Posterior vena cava (tissue), 2 donors: ENCODE data around the gene RBM20. TPM values are rescaled to one million over a fixed set of nuclear protein-coding genes. Genes with fewer than 3 reads are reported as not detected.
"Not testable (repeated sequence)": the region's sequence is repeated elsewhere in the genome, so short reads cannot be mapped to it uniquely, and the experiment has no call there.

Experiments
- DNase-seq: peaks from one replicate; pipeline ENCODE4 v3.0.0-alpha.2; 2020; ENCODE audit warnings: low spot score
- intact Hi-C, 2 donors: fragments of 100-400 bp; cut with DNase I; formaldehyde crosslinking; loops; one replicate each; pipeline versions ENCODE4 v1.14.1 to v1.14.2; 2022 to 2023
- total RNA-seq, 2 donors: library from RNA; stranded (reverse); fragmentation: NEBNext Ultra II Directional; extraction: Animal tissue kit (Norgen Biotek cat#: 25700); gene quantifications; one replicate each; pipeline ENCODE4 v1.2.1, GENCODE V29; 2021
- donor health status: DM: yes; HTN: yes; CAD: no.
- donor health status: DM: yes; HTN: yes; CAD: no.

The RBM20 gene
- total RNA-seq, 2 donors from 2014 or later: 2.0 to 3.0 TPM

DNA sequence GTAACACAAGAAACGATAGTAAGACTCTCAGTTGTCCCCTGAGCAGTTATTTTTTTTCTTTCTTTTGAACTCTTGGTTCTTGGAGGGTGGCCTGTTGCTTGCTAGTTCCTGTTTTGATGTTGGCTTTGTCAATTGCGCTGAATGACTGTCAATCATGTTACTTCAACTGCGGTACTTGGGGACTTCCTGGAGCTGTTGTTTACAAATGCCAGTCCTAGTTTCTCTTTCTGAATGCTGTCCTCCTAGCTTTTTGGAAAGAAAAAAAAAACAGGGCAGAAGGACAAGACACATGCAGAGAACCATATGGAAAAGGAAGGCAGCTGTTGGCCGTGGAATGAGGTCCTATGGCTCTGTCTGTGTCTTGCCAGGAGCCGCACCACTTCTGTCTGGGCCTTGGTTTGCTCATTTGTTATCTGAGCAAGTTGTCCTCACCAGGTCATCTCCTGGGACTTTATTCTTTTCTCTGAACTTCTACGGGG, 220.6 kb downstream of the RBM20 start:
- DNase-seq: no peak
- intact Hi-C loops: loop anchor here (5.0 kb wide), 2 partner anchors 32 to 47 kb away; no protein-coding TSS in a partner anchor

DNA sequence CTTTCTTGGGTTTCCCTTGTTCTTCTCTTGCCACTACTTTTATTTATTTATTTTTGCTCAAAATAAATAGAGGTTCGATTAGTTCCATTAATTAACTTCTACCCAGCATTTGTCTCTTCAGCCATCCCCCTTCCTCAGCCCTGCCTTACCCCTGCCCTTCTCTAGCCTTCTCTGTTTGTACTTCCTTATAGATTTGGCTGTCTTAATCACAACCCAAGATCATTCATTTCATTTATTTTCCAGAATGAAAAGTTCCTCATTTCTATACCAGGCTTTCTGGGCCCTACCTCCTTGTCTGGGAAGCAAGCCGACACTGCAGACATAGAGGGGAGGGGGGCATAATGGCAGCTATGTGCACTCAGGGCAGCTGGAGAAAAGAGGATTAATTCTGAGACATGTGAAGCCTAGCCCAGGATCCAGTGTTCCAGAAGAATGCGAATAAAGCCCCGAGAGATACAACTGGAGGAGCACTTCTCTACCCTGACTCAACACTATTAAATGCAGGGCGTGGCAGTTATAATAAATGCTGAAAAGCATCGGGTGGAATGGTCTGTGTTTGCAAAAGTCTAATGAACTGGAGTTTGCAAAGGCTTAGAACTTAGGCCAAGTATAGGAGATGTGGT, 221.2 kb downstream of the RBM20 start:
- intact Hi-C loops: loop anchor here (5.0 kb wide), 2 partner anchors 33 to 48 kb away; no protein-coding TSS in a partner anchor
- DNase-seq: no peak

DNA sequence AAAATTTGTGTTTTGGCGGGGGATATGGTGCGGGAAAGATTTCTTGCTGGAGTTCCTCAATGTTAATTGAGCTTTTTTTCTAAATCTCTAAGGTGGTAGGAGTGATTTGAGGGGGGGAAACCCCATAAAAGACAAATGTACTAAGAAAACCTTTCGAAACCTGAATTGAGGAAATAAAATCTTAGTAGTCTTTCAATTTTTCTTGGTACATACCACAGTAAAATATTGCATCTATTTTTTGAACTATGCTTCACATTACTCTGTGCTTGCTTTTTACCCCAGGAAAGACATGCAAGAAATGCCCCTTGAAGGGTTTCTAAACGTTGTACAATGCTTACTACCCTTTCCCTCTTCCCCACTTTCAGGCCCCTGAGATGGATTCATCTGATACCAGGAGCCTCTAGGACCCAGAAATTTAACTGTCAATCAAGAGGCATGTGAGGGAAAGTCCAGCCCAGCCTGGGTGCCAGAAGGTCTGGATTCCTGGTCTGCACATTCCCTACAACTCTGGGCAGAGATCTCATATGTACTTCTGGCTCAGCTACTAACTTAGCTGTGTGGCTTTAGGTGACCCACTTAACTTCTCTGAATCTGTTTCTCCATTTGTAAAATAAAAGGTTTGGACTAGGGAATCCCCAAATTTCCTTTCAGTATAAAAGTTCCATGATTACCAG, 221.8 kb downstream of the RBM20 start:
- DNase-seq: no peak
- intact Hi-C loops: loop anchor here (5.0 kb wide), 2 partner anchors 34 to 49 kb away; no protein-coding TSS in a partner anchor

DNA sequence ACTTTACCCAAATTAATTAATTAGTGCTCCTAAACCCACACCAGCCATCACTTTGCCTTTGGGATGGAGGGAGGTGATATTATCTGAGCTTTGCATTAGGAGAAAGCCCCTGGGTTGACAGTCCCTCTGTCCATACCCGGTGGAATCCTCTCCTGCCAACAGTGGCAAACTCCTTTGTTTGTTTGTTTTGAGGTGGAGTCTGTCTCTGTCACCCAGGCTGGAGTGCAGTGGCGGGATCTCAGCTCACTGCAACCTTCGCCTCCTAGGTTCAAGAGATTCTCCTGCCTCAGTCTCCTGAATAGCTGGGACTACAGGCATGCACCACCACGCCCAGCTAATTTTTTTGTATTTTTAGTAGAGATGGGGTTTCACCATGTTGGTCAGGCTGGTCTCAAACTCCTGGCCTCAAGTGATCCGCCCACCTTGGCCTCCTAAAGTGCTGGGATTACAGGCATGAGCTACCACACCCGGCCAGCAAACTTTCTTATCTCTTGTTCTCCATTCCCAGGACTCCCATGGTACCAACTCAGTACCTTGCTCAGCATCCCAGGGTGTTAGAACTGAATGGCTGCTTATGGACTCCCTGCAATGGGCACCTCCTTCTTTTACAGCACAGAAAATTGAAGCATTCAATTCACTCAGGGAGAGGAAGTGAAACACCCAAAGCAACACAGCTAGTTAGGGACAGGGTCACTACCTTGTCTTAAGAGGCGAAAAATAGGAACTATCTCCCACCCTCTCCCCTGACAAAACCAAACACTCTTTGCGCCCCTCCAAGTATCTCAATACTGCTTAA, 223.1 kb downstream of the RBM20 start:
- DNase-seq: not testable (repeated sequence)
- intact Hi-C loops: loop anchor here (5.0 kb wide), 2 partner anchors 35 to 50 kb away; no protein-coding TSS in a partner anchor

DNA sequence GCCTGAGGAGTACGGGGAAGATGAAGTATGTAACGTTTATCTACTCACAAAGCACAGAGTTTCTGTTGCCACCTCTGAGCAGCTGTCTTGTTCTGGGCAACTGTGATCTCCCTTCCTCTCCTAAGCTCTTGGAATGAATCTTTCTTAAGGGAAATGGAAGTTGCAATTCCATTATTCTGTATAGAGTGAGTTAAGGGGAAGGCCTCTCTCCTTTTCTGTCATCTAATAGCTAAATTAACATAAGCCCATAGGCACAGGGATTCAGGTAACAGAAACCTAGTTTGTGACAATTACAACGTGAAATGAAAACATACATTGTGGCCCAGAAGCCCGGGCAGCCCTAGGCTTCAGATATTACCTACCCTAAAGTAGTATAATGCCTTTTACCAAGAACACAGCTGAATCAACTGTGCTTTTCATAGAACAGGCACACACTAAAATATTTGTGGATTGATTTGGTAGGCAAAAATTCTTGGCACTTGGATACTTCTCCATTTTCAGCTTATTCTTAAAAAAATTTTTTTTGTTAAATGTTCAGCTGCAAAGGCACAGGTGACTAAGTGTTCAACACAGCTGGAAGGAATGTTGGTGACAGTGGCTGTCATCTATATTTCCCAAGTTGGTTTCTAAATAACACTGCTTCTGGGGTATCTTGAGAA, 223.8 kb downstream of the RBM20 start:
- intact Hi-C loops: loop anchor here (5.0 kb wide), 2 partner anchors 36 to 51 kb away; no protein-coding TSS in a partner anchor
- DNase-seq: no peak

DNA sequence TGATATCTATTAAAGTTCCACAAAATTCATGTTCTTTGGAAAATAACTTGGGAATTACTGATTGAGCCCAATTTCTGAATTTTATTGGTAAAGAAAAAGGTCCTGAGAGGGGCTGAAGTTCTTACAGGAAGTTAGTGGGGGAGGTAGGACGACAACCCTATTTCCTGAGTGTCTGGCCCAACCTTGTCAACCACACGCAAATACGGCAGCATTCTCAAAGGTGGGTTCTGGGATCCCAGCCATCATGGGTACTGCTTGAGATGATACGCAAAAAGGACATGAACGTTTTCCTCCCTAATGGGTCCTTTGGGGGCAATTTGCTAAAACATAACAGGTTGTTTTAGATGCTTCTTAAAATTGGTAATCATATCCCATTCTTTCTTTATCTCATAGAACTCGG, 224.8 kb downstream of the RBM20 start:
- no peak for DNase-seq
- intact Hi-C loops: loop anchor here (5.0 kb wide), 2 partner anchors 37 to 52 kb away; no protein-coding TSS in a partner anchor

DNA sequence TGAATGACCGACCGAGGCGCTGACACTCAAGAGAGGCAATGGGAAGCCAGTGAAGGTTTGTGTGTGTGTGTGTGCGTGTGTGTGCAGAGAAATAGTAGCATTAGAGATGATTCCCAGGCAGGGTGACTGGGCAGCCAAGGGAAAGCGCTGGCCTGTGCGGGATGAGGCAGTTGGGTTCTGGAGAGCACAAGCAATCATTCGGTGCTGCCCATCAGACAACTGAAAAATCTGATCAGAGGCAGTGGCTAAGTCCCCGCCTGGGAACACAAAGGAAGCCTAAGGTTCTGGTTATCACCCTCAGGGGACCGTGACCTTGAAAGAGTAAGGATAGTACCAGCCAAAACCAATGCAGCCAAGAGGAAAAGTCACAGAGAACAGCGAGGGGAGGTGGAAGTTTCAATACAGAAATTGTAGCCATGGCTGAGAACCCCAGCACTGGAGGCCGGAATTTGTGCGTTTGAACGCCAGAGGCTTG, 226.7 kb downstream of the RBM20 start:
- no peak for DNase-seq
- intact Hi-C loops: loop anchor here in 1 of 2 donors (5.0 kb wide), 2 partner anchors 49 to 64 kb away; no protein-coding TSS in a partner anchor

DNA sequence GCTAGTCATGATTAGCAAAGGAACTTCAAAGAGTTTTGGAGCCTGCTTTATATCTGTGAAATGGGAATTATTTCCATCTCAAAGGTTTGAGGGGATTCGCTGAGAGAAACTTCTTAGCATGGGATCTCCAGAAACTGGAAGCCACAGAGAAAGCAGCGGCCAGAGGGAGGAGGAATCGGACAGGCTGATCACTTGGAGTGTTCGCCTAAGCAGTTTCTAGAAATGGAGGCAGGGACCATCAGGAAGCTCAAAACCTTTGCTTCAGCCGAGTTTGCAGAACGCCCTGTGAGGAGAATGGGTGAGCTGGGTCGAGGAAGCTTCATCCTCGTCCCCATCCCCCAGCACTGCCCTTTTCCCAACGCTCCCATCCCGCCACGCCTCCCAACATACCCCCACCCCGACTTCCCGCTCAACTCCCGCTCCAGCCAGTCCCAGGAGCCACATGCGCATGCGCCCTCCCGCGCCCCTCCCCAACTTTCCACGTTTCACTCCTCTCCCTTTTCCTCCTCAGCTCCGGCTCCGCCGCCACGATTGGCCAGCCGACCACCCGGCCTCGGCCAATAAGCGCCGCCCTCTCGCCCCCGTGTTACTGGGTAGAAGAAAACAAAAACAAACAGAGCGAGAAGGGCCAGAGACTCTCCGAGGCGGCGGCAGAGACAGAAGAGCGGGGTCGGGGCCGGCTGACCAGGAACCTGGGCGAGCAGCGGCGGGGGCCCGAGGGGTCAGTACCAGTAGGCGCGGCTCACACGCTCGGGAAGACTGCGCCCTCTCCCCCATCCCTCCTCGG, 227.4 kb downstream of the RBM20 start, which contains the start of gene PDCD4:
Gene PDCD4 (plus strand): TSS at position 631 of the 787 bp plus-strand sequence. CDS start 4,100 bp downstream, outside the sequence.
- DNase-seq: peak; percentile 100
- intact Hi-C loops: loop anchor here in 1 of 2 donors (5.0 kb wide), 2 partner anchors 49 to 64 kb away; no protein-coding TSS in a partner anchor

DNA sequence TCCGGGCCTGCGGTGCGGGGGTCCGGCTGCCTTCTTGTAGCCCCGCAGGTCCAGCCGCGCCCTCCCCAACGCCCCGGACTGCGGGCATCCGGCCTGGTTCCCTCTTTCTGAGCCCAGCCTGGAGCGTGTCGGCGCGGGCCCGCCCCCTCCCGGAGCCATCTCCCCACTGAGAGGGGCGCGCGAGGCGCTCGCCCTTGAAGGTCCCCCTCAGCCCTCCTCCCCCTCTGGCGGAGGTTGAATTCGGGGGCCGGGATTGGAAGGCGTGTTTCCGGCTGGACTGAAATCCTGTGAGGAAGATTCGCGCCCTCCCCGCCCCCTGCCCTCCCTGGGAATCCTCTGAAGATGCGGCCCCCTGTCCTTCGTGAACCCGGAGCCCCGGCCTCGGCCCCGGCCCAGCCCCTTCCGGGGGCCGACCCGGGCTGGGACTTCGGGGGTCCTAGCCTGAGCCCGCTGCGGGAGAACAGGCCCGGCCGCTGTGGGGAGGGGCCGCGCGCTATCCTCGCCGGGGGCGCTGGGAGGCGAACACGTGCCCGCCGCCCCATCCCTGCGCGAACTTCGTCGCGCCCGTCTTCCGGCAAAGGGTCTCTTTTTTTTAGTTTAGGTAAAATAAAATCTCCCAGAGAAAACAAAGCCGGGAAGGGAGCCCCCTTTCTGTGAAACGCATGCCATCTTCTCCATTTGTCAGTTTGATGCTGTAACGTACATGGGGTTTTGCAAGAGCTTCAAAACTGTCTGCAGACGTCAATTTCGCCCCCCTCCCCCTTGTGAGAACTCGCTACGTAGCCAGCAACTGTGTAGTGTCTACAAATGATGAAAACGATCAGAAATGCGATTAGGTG, 228.2 kb downstream of the RBM20 start:
- DNase-seq: peak; percentile 93
- intact Hi-C loops: loop anchor here in 1 of 2 donors (5.0 kb wide), 2 partner anchors 50 to 65 kb away; no protein-coding TSS in a partner anchor

DNA sequence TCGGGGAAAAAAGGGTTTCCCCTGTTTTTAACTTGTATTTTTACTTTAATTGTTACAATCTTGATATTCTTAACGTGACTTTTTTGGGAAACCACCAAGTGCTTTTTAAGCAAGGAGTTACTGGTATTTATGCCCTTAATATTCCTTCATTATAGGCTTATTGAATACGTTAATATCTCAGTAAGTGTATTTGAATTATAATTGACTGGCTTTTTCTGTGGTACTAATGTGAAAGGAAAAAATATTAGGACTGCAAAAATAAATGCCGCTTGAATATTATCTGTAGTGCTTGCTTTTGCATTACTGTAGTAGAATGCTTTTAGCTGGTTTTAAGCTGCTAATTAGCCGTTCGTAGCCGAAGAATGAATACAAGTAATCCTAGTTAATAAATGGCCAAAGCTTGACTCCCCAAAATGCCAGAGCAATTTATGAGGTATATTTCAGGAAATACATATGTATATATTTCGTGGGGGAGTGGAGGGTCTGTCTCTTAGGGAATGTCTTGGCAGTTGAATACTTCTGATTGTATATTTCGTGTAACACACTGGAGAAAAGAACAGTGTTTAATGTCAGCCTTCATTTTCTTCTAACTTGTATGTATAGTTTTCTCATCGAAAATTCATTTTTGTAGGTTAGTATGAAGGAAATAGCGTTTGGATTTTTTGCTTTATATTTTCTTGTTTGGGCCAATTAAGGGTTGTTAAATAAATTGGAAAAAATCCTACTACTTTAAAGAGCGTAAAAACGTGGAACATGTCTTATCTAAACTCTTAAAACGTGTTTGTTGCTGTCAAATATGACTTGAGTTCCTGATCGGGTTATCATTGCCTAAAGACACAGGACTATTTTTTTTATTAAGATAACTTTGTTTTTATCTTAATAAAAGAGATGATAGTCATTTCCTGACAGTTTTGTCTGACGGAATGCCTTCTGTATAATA, 229.1 kb downstream of the RBM20 start:
- DNase-seq: no peak
- intact Hi-C loops: loop anchor here in 1 of 2 donors (5.0 kb wide), 2 partner anchors 51 to 66 kb away; no protein-coding TSS in a partner anchor

DNA sequence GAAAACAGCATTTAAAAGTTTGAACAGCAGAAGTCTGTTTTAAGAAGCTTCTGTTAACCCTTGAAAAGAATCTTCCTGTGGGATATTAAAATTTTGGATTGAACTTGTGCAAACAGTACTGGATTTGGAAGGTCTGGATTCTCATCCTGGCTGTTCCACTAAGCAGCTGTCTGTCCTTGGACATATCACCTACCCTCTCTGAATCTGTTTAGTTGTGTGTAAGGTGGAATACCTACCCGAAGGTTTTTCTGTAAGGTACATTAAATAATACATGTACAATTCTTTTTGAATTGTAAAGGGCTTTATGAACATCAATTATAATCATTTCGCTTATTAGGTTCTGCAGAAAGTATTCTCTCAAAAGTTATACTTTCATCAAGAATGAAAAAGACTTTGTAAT, 229.8 kb downstream of the RBM20 start:
- no peak for DNase-seq
- intact Hi-C loops: loop anchor here in 1 of 2 donors (5.0 kb wide), 2 partner anchors 52 to 67 kb away; no protein-coding TSS in a partner anchor

DNA sequence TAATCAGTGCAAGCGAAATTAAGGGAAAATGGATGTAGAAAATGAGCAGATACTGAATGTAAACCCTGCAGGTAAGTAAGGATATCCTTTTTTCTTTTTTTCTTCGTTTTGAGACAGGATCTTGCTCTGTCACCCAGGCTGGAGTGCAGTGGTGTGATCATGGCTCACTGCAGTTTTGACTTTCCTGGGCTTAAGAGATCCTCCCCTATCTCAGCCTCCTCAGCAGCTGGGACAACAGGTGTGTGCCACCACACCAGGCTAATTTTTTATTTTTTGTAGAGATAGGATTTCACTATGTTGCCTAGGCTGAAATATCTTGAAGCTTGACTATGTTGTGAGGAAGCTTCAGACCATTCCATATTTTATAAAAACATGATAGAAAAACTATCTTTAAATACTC, 231.9 kb downstream of the RBM20 start:
- intact Hi-C loops: no loop called here
- no peak for DNase-seq

DNA sequence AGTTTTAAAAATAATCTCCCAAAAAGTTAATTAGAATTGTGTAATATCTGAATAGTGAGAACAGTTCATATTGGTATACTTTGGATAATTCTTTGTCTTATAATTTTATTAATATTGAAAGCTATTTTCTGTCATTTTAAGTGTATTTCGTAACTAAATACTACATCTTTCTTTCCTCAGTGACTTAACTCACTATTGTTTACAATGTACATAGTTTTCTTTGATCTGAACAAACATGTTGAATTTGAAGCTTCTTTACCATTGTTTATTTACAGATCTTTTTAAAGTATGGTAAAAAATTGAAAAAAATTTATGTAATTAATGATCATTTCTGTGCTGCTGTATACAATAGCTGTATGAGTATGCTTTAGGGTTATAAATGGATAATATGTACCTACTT, 232.7 kb downstream of the RBM20 start:
- intact Hi-C loops: no loop called here
- no peak for DNase-seq

DNA sequence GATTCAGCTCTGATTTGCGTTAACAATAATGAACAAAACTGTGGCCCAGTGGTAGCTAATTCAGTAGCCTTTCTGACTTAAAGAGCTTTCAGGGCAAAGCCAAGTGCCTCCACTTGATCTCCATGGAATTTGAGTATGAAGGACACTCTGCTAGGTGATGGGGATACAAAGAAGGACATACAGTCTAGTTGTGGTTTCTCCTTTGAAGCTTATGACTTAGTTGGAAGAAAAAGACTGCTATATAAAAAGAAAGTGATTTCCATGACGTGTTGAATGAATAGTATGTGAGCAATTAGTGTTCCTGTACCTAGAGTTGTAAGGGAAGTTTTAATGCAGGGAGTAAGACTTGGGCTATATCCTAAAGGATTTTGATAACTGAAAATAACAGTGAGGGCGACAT, 235.9 kb downstream of the RBM20 start:
- intact Hi-C loops: no loop called here
- no peak for DNase-seq

DNA sequence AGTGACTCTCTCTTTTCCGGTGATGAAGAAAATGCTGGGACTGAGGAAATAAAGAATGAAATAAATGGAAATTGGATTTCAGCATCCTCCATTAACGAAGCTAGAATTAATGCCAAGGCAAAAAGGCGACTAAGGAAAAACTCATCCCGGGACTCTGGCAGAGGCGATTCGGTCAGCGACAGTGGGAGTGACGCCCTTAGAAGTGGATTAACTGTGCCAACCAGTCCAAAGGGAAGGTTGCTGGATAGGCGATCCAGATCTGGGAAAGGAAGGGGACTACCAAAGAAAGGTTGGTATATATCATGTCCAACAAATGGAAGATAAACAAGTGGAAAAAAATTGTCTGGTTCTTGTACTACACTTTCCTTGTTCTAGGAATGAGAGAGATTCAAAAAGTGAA, 237.1 kb downstream of the RBM20 start:
- no peak for DNase-seq

DNA sequence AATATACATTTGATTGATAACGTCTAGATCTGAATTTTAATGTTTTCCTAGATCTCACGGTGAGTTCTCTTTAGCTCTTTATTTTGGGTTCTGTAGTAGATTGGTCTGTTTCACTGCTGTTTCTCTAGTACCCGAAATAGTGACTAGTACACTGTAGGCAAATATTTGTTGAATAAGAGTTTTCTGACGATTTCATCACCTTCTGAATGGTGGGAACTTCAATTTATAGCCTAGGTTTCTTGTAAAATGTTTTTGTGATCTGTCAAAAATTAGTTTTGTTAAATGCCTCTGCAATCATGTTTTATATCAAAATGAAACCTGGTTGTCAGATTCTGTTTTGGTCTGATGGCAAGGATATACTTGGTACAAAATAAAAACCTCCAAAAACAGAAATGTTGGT, 237.8 kb downstream of the RBM20 start:
- intact Hi-C loops: no loop called here
- no peak for DNase-seq

More for the DNA sequence above, 237.1 kb downstream of the RBM20 start:
- intact Hi-C loops: no loop called here
